Measurements from ENCODE around the gene LMAN2. TPM values are rescaled to one million over a fixed set of nuclear protein-coding genes. Genes with fewer than 3 reads are reported as not detected.

LMAN2 gene
- 100 to 1,000 TPM; 119 to 128 TPM for total RNA-seq
- polyA plus RNA-seq (2013, experiment 1 of 2): 116 TPM
- 116 TPM for polyA plus RNA-seq (2013, experiment 2 of 2)
- long read RNA-seq, experiment 1, transcript LMAN2-201 (8 exons, 1,800 nt): major isoform, 64 of 83 reads
- long read RNA-seq, experiment 1, partial matches to known transcripts: 10 of 83 reads
- long read RNA-seq, experiment 1, other reads (novel, unspliced or antisense): 6 of 83 reads
- long read RNA-seq, experiment 2, transcript LMAN2-201 (8 exons, 1,800 nt): major isoform, 402 of 426 reads
- long read RNA-seq, experiment 2, partial matches to known transcripts: 8 of 426 reads
- long read RNA-seq, experiment 2, other reads (novel, unspliced or antisense): 14 of 426 reads
- long read RNA-seq, experiment 3, transcript LMAN2-208 (8 exons, 1,149 nt): minor isoform, 11 of 731 reads
- long read RNA-seq, experiment 3, transcript LMAN2-201 (8 exons, 1,800 nt): major isoform, 706 of 731 reads
- long read RNA-seq, experiment 3, partial matches to known transcripts: 2 of 731 reads
- long read RNA-seq, experiment 3, other reads (novel, unspliced or antisense): 12 of 731 reads
- long read RNA-seq, experiment 4, transcript LMAN2-201 (8 exons, 1,800 nt): major isoform, 309 of 330 reads
- long read RNA-seq, experiment 4, partial matches to known transcripts: 5 of 330 reads
- long read RNA-seq, experiment 4, other reads (novel, unspliced or antisense): 10 of 330 reads

- WGBS, 2 experiments (ENCODE audit: insufficient coverage in 1 of 2, insufficient read length in 1 of 2): 0 to 8% methylated on average over 34 to 55 of the region's 55 CpGs
- H3K36me3 ChIP-seq (ENCODE audit: control insufficient read depth, insufficient read depth, low read length): peaks cover 27% of the 10 kb centered on the region
- H3K4me1 ChIP-seq (ENCODE audit: control insufficient read depth, insufficient read depth, low read length): peaks cover 11% of the 10 kb centered on the region
- Mint-ChIP-seq H3K9me3 (no peaks in the 10 kb centered on the region), H3K27ac (peak within 1 kb of the TSS; percentile 100), H3K27me3 (ENCODE audit: insufficient read depth) (peaks cover 33% of the 10 kb centered on the region), H3K4me1 (peaks cover 18% of the 10 kb centered on the region), H3K36me3 (ENCODE audit: low read depth) (peaks cover 15% of the 10 kb centered on the region), H3K4me3 (peak within 1 kb of the TSS; percentile 99)
- H3K27ac ChIP-seq (ENCODE audit: low read depth, low read length): peak within 1 kb of the TSS; percentile 94
- no peaks in the 10 kb centered on the region for H3K9me3 ChIP-seq (ENCODE audit: control insufficient read depth, low read length)
- TF ChIP-seq CTCF (conservative IDR thresholded peaks at IDR 0.05): no peak
- peak; percentile 98 for DNase-seq
- peaks cover 4% of the 10 kb centered on the region for H3K27me3 ChIP-seq (ENCODE audit: control insufficient read depth, insufficient read depth, low read length, poor library complexity, severe bottlenecking)
- H3K9ac ChIP-seq (ENCODE audit: extremely low read depth, low read length, poor library complexity, severe bottlenecking): peak within 1 kb of the TSS; percentile 91
- peak within 1 kb of the TSS; percentile 97 for H3K4me3 ChIP-seq (ENCODE audit: low read length)
Observed at GRCh38 chr5:177351392-177352329, at the start of gene LMAN2. Gene LMAN2, minus strand, starts transcription at chr5:177351668. Its CDS starts 21 bp downstream, at chr5:177351647.

DNA sequence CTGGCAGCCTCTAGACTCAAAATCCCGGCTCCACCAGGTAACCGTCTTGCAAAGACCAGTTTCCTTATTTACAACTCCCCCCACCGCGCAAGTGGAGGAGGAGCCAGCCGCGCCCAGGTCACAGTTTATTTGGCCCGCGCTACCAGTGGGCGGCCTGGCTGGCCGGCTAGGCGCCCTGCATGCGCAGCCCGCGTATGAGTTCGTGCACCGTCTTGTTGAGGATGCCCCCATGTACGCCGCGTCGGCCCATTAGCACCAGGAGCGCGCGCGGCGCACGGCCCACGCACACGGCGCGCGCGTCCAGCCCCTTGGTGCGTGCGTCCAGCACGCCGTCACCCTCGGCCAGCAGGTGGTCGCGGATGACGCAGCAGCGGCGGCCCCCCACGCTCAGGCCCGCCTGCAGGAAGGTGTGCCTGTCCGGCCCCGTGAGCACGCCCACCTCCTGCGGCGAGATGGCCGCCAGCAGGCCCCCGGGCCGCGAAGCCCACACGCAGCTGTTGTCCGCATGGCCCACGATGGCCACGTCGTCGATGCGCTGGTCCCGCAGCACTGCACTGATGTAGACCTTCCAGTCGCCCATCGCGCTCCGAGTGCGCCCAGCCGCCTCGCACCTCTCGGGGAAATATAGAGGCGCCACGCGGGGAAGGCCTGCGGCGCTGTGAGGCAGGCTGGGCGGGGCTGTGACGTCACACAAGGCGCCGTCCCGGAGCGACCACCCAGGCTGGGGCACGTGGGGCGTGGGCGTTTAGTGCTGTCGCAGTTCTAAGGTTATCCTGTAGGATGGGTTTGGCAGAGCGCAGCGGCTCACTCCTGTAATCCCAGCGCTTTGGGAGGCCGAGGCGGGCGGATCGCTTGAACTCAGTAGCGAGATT is 48.8 kb upstream of the LMAN2 start, which contains the start of gene PFN3:
PFN3 (minus strand) TSS at position 665 of the 872 bp plus-strand sequence; CDS start at position 580, 85 bp downstream.
- no peaks in the 10 kb centered on the region for H3K36me3 Mint-ChIP-seq (ENCODE audit: low read depth)
- H3K4me3 Mint-ChIP-seq: no peak within 1 kb of the TSS
- WGBS, 2 experiments (ENCODE audit: insufficient coverage in 1 of 2, insufficient read length in 1 of 2): 85% methylated on average over 80 to 92 of the region's 92 CpGs
- no peaks in the 10 kb centered on the region for H3K9me3 Mint-ChIP-seq
- Histone ChIP-seq H3K9ac (ENCODE audit: extremely low read depth, low read length, poor library complexity, severe bottlenecking) (no peak within 1 kb of the TSS), H3K27ac (ENCODE audit: low read depth, low read length) (no peak within 1 kb of the TSS), H3K4me3 (ENCODE audit: low read length) (no peak within 1 kb of the TSS), H3K27me3 (ENCODE audit: control insufficient read depth, insufficient read depth, low read length, poor library complexity, severe bottlenecking) (peaks cover 57% of the 10 kb centered on the region), H3K9me3 (ENCODE audit: control insufficient read depth, low read length) (no peaks in the 10 kb centered on the region), H3K36me3 (ENCODE audit: control insufficient read depth, insufficient read depth, low read length) (no peaks in the 10 kb centered on the region), H3K4me1 (ENCODE audit: control insufficient read depth, insufficient read depth, low read length) (no peaks in the 10 kb centered on the region)
- peak; percentile 27 for TF ChIP-seq CTCF (conservative IDR thresholded peaks at IDR 0.05)
- no peak for DNase-seq
- H3K4me1 Mint-ChIP-seq: peaks cover 2% of the 10 kb centered on the region
- H3K27me3 Mint-ChIP-seq (ENCODE audit: insufficient read depth): peaks cover 68% of the 10 kb centered on the region
- no peak within 1 kb of the TSS for H3K27ac Mint-ChIP-seq

Data from endodermal cell (in vitro differentiated cells).